ENCODE data around the gene STX5. TPM values are rescaled to one million over a fixed set of nuclear protein-coding genes. Genes with fewer than 3 reads are reported as not detected.
"Not testable (repeated sequence)": the region's sequence is repeated elsewhere in the genome, so short reads cannot be mapped to it uniquely, and the experiment has no call there.

The STX5 gene
- total RNA-seq, 4 donors from 2014 or later = 16.2 to 26.0 (median 24.9) TPM

DNA sequence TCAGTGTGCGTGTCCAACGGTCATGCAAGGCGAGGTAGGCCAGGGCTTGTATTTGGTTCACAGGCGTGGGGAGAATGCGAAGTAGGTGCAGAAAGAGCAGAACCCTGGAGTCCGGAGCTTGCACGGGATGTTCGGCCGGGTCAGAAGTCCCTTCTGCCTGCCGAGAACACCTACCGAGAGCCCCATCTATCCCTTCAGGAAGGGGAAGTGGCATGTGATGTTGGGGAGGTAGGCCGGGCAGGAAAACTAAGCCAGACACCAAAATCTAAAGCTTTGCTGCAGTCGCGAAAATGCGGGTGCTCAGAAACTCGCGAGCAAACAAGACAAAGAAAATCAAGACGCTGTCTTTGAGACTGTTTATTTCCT is 61.1 kb downstream of the STX5 start:
- H3K27ac ChIP-seq = peak overlapping the region; percentile 89 to 99 (median 96)
- H3K4me1 ChIP-seq = peaks cover 18 to 23% of the 10 kb centered on the region in 2 donors
- DNase-seq (peak in 1 of 2 donors; percentile 33), ATAC-seq (peak; percentile 27 to 29)
- TF ChIP-seq POLR2A (IDR thresholded peaks at IDR 0.05) = no peak
- TF ChIP-seq, protein P1, sequence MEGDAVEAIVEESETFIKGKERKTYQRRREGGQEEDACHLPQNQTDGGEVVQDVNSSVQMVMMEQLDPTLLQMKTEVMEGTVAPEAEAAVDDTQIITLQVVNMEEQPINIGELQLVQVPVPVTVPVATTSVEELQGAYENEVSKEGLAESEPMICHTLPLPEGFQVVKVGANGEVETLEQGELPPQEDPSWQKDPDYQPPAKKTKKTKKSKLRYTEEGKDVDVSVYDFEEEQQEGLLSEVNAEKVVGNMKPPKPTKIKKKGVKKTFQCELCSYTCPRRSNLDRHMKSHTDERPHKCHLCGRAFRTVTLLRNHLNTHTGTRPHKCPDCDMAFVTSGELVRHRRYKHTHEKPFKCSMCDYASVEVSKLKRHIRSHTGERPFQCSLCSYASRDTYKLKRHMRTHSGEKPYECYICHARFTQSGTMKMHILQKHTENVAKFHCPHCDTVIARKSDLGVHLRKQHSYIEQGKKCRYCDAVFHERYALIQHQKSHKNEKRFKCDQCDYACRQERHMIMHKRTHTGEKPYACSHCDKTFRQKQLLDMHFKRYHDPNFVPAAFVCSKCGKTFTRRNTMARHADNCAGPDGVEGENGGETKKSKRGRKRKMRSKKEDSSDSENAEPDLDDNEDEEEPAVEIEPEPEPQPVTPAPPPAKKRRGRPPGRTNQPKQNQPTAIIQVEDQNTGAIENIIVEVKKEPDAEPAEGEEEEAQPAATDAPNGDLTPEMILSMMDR (IDR thresholded peaks at IDR 0.05 in 4 of 5, conservative IDR thresholded peaks at IDR 0.05 in 1 of 5) = no peak
- peak overlapping the region; percentile 74 to 87 (median 76) for H3K4me3 ChIP-seq
- H3K36me3 ChIP-seq = peaks cover 0 to 26% of the 10 kb centered on the region in 2 donors
- in situ Hi-C loops (cut with MboI; ENCODE audit: low sequenced_read_pairs in 4 of 4) = no loop called here
- intact Hi-C loops (cut with DNase I; ENCODE audit: low total_unique reads) = loop anchor here (5.0 kb wide), 2 partner anchors 87 to 178 kb away; partner anchors contain the start of gene TUT1
- no peaks in the 10 kb centered on the region for H3K9me3 ChIP-seq
- H3K27me3 ChIP-seq = no peaks in the 10 kb centered on the region

DNA sequence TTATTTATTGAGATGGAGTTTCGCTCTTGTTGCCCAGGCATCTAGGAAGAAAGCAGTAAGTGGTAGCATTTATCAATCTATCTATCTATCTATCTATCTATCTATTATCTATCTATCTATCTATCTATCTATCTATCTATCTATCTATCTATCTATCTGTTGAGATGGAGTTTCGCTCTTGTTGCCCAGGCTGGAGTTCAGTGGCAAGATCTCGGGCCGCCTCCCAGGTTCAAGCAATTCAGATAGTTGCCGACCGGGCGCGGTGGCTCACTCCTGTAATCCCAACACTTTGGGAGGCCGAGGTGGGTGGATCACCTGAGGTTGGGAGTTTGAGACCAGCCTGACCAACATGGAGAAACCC is 71.0 kb downstream of the STX5 start:
- in situ Hi-C loops (cut with MboI; ENCODE audit: low sequenced_read_pairs in 4 of 4); ATAC-seq; H3K27me3 ChIP-seq; H3K9me3 ChIP-seq; DNase-seq; intact Hi-C loops (cut with DNase I; ENCODE audit: low total_unique reads): not testable (repeated sequence)
- Histone ChIP-seq H3K4me1 (peaks cover 12 to 21% of the 10 kb centered on the region in 2 donors), H3K4me3 (peak overlapping the region; percentile 82 to 97 (median 90)), H3K36me3 (peaks cover 0 to 12% of the 10 kb centered on the region in 2 donors), H3K27ac (peak overlapping the region; percentile 80 to 96 (median 88))

DNA sequence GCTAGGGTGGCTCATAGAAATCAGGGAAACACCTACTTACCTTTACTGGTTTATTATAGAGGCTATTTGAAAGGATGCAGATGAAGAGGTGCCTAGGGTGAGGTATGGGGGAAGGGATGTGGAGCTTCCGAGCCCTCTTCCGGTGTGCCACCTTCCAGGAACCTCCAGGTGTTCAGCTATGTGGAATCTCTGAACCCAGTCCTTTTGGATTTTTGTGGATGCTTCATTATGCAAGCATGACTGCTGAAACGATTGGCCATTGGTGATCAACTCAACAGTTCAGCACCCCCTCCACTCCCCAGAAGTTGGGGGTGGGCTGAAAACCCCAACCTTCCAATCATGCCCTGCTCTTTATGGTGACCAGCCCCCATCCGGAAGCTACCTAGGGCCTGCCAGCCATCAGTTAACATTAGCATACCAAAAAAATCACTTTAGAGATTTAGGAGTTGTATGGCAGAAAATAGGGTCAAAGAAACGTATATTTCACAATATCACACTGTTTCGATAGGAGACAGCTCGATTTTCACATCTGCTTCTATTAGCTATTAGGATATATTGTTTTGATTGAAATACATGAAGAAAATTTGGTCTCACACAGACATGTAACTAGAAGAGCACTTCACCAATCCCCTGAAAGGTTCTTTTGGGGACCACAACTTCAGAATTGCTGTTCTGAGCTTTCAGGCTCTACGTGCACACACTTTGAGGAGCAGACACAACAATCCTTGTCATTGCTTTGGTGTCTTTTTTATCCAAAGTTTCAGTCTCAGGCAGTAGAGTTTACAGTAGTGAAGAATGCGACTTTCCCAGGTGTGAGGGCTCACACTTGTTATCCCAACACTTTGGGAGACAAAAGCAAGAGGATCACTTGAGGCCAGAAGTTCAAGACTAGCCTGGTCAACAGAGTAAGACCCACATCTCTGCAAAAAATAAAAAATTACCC is 73.7 kb downstream of the STX5 start:
- intact Hi-C loops (cut with DNase I; ENCODE audit: low total_unique reads) = no loop called here
- no peak overlapping the region for H3K4me3 ChIP-seq

More for the DNA sequence above, 73.7 kb downstream of the STX5 start:
- in situ Hi-C loops (cut with MboI; ENCODE audit: low sequenced_read_pairs in 4 of 4) = no loop called here
- no peak overlapping the region for H3K27ac ChIP-seq
- TF ChIP-seq POLR2A (IDR thresholded peaks at IDR 0.05) = no peak
- TF ChIP-seq, protein P1 (IDR thresholded peaks at IDR 0.05 in 4 of 5, conservative IDR thresholded peaks at IDR 0.05 in 1 of 5) = no peak
- H3K27me3 ChIP-seq = no peaks in the 10 kb centered on the region
- DNase-seq (no peak), ATAC-seq (no peak)
- H3K9me3 ChIP-seq = no peaks in the 10 kb centered on the region
- H3K4me1 ChIP-seq = peaks cover 19 to 27% of the 10 kb centered on the region in 2 donors
- H3K36me3 ChIP-seq = peaks cover 0 to 6% of the 10 kb centered on the region in 2 donors

Small RNA genes within 50 kb of the gene (microRNA-seq; reads per million reads assigned to microRNA genes)
- gene MIR6514 (ENCODE audit: borderline replicate concordance in 2 of 2) (2.4 to 4.3 reads per million in 2 donors), gene MIR6748 (ENCODE audit: borderline replicate concordance in 2 of 2) (0 reads per million in 2 donors)

Other genes starting within 250 kb of the STX5 start
- gene TUT1, start 240.5 kb downstream of the STX5 start, total RNA-seq = 10 to 100 TPM in 3 of 4 donors, 1 to 10 TPM in 1; 7.8 to 15.7 (median 11.7) TPM
- 10 to 100 TPM; 28.0 to 47.1 (median 31.7) TPM for gene MTA2, start 230.2 kb downstream of the STX5 start, total RNA-seq
- gene EML3, start 219.3 kb downstream of the STX5 start, total RNA-seq = 1 to 10 TPM; 4.7 to 7.9 (median 7.0) TPM
- gene ROM1, start 218.8 kb downstream of the STX5 start, total RNA-seq = 1 to 10 TPM; 1.6 to 3.7 (median 2.7) TPM
- gene B3GAT3, start 210.1 kb downstream of the STX5 start, total RNA-seq = 10 to 100 TPM in 2 of 4 donors, 1 to 10 TPM in 2; 4.4 to 21.4 (median 9.8) TPM
- 10 to 100 TPM; 41.3 to 65.1 (median 59.5) TPM for gene GANAB, start 185.4 kb downstream of the STX5 start, total RNA-seq
- gene INTS5, start 178.7 kb downstream of the STX5 start, total RNA-seq = 10 to 100 TPM; 17.3 to 28.3 (median 21.3) TPM
- 10 to 100 TPM; 36.1 to 44.7 (median 41.3) TPM for gene C11orf98, start 166.8 kb downstream of the STX5 start, total RNA-seq
- 1 to 10 TPM; 1.7 to 4.5 (median 2.8) TPM for gene CSKMT, start 166.7 kb downstream of the STX5 start, total RNA-seq
- gene UQCC3, start 160.4 kb downstream of the STX5 start, total RNA-seq = 10 to 100 TPM in 2 of 4 donors, 1 to 10 TPM in 2; 6.4 to 11.7 (median 9.0) TPM
- 1 to 10 TPM in 2 of 4 donors, under 1 TPM in 2; 0.82 to 2.1 (median 1.1) TPM for gene LBHD1, start 159.8 kb downstream of the STX5 start, total RNA-seq
- 100 to 1,000 TPM; 216 to 450 (median 265) TPM for gene UBXN1, start 153.0 kb downstream of the STX5 start, total RNA-seq
- 1 to 10 TPM; 3.7 to 6.4 (median 5.9) TPM for gene LRRN4CL, start 142.5 kb downstream of the STX5 start, total RNA-seq
- 100 to 1,000 TPM in 1 of 4 donors, 10 to 100 TPM in 3; 33.4 to 114 (median 55.6) TPM for gene BSCL2, start 124.6 kb downstream of the STX5 start, total RNA-seq
- gene GNG3, start 124.4 kb downstream of the STX5 start, total RNA-seq = not detected
- gene HNRNPUL2, start 104.6 kb downstream of the STX5 start, total RNA-seq = 10 to 100 TPM in 3 of 4 donors, 1 to 10 TPM in 1; 4.8 to 14.9 (median 11.8) TPM
- gene TTC9C, start 103.6 kb downstream of the STX5 start, total RNA-seq = 10 to 100 TPM; 11.5 to 16.3 (median 14.1) TPM
- gene ZBTB3, start 77.9 kb downstream of the STX5 start, total RNA-seq = 10 to 100 TPM in 1 of 4 donors, 1 to 10 TPM in 3; 5.6 to 10.5 (median 7.7) TPM
- 10 to 100 TPM; 25.2 to 45.5 (median 29.6) TPM for gene POLR2G, start 70.5 kb downstream of the STX5 start, total RNA-seq
- gene TAF6L, start 60.7 kb downstream of the STX5 start, total RNA-seq = 10 to 100 TPM; 13.5 to 43.2 (median 21.4) TPM
- gene TMEM179B, start 44.6 kb downstream of the STX5 start, total RNA-seq = 10 to 100 TPM; 26.3 to 52.5 (median 44.3) TPM
- gene TMEM223, start 40.0 kb downstream of the STX5 start, total RNA-seq = 10 to 100 TPM; 17.1 to 41.6 (median 23.8) TPM
- 10 to 100 TPM; 27.2 to 47.1 (median 46.1) TPM for gene NXF1, start 26.6 kb downstream of the STX5 start, total RNA-seq
- gene TEX54, start 790 bp upstream of the STX5 start, total RNA-seq = not detected
- 100 to 1,000 TPM in 1 of 4 donors, 10 to 100 TPM in 3; 66.4 to 133 (median 87.0) TPM for gene WDR74, start 7.5 kb upstream of the STX5 start, total RNA-seq
- gene SLC3A2, start 48.8 kb upstream of the STX5 start, total RNA-seq = 100 to 1,000 TPM; 158 to 278 (median 189) TPM
- not detected for gene CHRM1, start 89.3 kb upstream of the STX5 start, total RNA-seq
- gene SLC22A6, start 152.9 kb upstream of the STX5 start, total RNA-seq = not detected
- gene SLC22A8, start 183.8 kb upstream of the STX5 start, total RNA-seq = not detected